Testis (tissue), 2 donors: ENCODE data around the gene ATF3.
A peak's percentile ranks its signal among the peaks of the same experiment; 100 is the strongest.

Experiments used
- POLR2A ChIP-seq: fragments of 450-650 bp; IDR thresholded peaks from one replicate; pipeline ENCODE4 v1.6.1; 2017; ENCODE audit warnings: antibody characterized with exemption, mild to moderate bottlenecking, moderate library complexity
- TF ChIP-seq, protein P1 (sequence below), 3 experiments: fragments of 450-650 bp in 2 of 3; fragments of 200-600 bp in 1 of 3; sonication (generic) in 1 of 3; IDR thresholded peaks; one replicate each; pipeline ENCODE4 v1.5.1; 2016 to 2019; ENCODE audit warnings: antibody characterized with exemption in 3 of 3, mild to moderate bottlenecking in 2 of 3, moderate library complexity in 1 of 3

DNA sequence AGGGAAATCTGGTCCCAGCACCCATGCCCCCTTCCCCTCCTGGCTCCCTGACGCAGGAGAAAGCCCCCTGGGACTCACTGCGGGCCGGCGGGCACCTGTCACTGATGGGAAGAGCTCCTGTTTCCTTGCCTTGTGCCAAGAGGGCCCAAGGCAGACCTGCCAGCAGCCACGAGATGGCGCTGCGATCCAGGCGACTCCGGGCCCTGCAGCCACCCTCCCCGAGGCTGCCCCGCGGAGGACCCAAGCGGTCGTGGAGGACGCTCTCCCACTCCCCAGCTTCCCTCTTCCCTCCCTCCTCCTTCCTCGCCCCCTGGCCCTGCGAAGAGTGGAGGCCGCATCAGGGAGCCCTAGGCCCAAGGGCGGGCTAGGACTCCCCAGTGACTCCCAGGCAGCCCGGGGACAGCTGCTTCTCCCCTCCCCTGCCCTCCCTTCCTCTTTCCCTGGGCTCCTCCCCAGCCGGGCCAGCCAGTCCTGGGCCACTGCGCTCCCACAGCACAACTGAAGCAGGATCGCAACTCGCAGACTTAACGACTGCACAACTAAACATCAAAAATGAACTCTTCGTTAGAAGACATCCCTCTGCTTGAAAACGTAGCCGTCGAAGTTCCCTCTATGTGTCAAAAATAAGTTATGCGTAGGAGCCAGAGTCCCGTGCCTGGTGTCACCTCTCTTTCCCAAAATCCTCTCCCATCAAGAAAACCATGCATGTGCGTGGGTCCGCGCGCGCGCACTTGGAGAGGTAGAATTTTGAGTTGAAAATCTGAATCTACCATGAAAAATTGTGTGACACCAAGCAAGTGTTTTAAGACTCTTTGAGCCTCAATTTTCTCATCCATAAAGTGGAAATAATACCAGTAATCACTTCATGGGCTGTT is 56.9 kb downstream of the ATF3 start:
- TF ChIP-seq, protein P1, sequence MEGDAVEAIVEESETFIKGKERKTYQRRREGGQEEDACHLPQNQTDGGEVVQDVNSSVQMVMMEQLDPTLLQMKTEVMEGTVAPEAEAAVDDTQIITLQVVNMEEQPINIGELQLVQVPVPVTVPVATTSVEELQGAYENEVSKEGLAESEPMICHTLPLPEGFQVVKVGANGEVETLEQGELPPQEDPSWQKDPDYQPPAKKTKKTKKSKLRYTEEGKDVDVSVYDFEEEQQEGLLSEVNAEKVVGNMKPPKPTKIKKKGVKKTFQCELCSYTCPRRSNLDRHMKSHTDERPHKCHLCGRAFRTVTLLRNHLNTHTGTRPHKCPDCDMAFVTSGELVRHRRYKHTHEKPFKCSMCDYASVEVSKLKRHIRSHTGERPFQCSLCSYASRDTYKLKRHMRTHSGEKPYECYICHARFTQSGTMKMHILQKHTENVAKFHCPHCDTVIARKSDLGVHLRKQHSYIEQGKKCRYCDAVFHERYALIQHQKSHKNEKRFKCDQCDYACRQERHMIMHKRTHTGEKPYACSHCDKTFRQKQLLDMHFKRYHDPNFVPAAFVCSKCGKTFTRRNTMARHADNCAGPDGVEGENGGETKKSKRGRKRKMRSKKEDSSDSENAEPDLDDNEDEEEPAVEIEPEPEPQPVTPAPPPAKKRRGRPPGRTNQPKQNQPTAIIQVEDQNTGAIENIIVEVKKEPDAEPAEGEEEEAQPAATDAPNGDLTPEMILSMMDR (IDR thresholded peaks at IDR 0.05) = peak; percentile 75 to 94 (median 86)
- TF ChIP-seq POLR2A = no peak
